ENCODE results near the gene LACTB.
"Not testable (repeated sequence)": the region's sequence is repeated elsewhere in the genome, so short reads cannot be mapped to it uniquely, and the experiment has no call there.

Gene LACTB

GRCh38 chr15:63090887-63091286, 30.8 kb upstream of the LACTB start:
- DNase-seq = no peak

- DNase-seq = no peak
Measured at GRCh38 chr15:63091679-63092446, 29.8 kb upstream of the LACTB start.

GRCh38 chr15:63093486-63094205, 28.0 kb upstream of the LACTB start:
- peak; percentile 69 for DNase-seq

- no peak for DNase-seq
Measured at GRCh38 chr15:63094495-63094931, 27.1 kb upstream of the LACTB start.

- DNase-seq = no peak
Measured at GRCh38 chr15:63096178-63096577, 25.5 kb upstream of the LACTB start.

GRCh38 chr15:63098901-63099300, 22.8 kb upstream of the LACTB start:
- DNase-seq = not testable (repeated sequence)

- not testable (repeated sequence) for DNase-seq
Measured at GRCh38 chr15:63099581-63099980, 22.1 kb upstream of the LACTB start.

- no peak for DNase-seq
Measured at GRCh38 chr15:63103416-63103815, 18.2 kb upstream of the LACTB start.

GRCh38 chr15:63104727-63105126, 16.9 kb upstream of the LACTB start:
- no peak for DNase-seq

- DNase-seq = not testable (repeated sequence)
Measured at GRCh38 chr15:63105354-63105753, 16.3 kb upstream of the LACTB start.

- no peak for DNase-seq
Measured at GRCh38 chr15:63107895-63108546, 13.6 kb upstream of the LACTB start.

GRCh38 chr15:63109498-63109897, 12.2 kb upstream of the LACTB start:
- no peak for DNase-seq

- DNase-seq = no peak
Measured at GRCh38 chr15:63109920-63110319, 11.7 kb upstream of the LACTB start.

GRCh38 chr15:63110428-63111026, 11.1 kb upstream of the LACTB start:
- no peak for DNase-seq

- DNase-seq = no peak
Measured at GRCh38 chr15:63111481-63111880, 10.2 kb upstream of the LACTB start.

GRCh38 chr15:63112871-63113270, 8.8 kb upstream of the LACTB start:
- DNase-seq = no peak

- DNase-seq = no peak
Measured at GRCh38 chr15:63114465-63114864, 7.2 kb upstream of the LACTB start.

- no peak for DNase-seq
Measured at GRCh38 chr15:63118854-63119253, 2.8 kb upstream of the LACTB start.

GRCh38 chr15:63122002-63122875, 578 bp downstream of the LACTB start:
- peak; percentile 52 for DNase-seq

GRCh38 chr15:63124506-63124905, 2.8 kb downstream of the LACTB start:
- no peak for DNase-seq

GRCh38 chr15:63126726-63127125, 5.1 kb downstream of the LACTB start:
- DNase-seq = no peak

- DNase-seq = no peak
Measured at GRCh38 chr15:63133786-63134185, 12.1 kb downstream of the LACTB start.
